ENCODE data around the gene EXD3. TPM values are rescaled to one million over a fixed set of nuclear protein-coding genes. Genes with fewer than 3 reads are reported as not detected.

EXD3 gene
- total and polyA plus RNA-seq, 9 of the 15 experiments (the other 6 are each of a cell fraction or from before 2014, with no cell fraction given) = 0.29 to 12.5 (median 3.9) TPM

DNA sequence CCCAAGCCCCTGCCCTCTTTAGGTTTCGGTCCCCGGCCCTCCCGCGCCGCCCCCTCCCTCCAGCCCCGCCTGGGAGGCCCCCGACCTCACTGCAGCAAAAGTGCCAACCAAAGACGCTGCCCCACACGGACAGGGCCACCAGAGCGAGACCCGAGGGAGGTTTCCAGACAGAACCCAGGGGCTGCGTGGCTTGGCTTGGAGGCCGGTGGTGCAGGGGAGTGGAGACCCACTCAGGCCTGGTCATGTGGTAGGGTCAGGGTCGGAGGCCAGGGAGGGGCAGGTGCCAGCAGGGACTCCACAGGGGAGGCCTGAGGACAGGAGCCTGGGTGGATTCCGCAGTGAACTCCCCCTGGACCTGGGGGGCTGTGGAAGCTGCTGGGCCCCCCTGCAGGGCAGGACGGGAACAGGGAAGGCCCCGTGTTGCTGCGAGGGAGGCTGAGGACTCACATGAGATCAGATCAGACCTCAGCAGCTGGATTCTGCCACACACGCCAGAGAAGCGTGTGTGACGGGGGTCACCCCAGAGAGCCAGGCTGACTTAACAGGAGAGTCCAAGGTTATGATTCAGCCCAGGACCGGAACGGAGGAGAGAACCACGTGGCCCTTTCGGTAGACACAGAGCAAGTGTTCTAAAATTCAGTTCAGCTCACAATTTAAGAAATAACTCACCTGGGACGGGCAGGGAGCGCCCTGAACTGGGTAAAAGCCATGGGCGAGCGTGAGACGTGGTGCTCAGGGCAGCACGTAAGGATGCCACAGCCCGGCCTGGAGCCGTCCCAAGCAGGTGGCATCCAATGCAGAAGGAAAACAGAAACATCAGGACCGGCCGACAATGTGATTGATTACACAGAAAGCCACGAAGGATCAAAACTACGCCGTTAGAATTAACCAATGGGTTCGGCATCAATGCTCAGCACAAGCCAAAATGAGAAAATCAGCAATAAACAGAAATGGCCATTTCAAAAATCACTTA is 38.9 kb downstream of the EXD3 start:
- no peak overlapping the region for H3K4me3 ChIP-seq
- no peak for FAIRE-seq
- peaks cover 6% of the 10 kb centered on the region; the same call in 1 of the 2 replicates for H3K9me3 ChIP-seq (replicated peaks; ENCODE audit: control insufficient read depth, insufficient read depth, low read depth, low read length)
- no peak overlapping the region for H3K27ac ChIP-seq (ENCODE audit: extremely low read depth, low read depth, low read length)
- H3K27me3 ChIP-seq (ENCODE audit: control insufficient read depth in 2 of 2, insufficient read depth in 2 of 2, low read length in 2 of 2) = no peaks in the 10 kb centered on the region
- H3K9ac ChIP-seq (ENCODE audit: insufficient read depth in 1 of 2, low read depth in 2 of 2, low read length in 2 of 2) = peak overlapping the region in 1 of 2 experiments; percentile 65; a peak in 2 of 4 replicates
- ATAC-seq = peak; percentile 32
- ChIA-PET CTCF (ENCODE audit: low intra/inter-chr PET ratio) (no interaction called here), POLR2A (interaction anchor here (0.6 kb wide), 1 partner anchor 527 kb away, joined by 3 read pairs; no protein-coding TSS in a partner anchor)
- no peak overlapping the region for H2AFZ ChIP-seq (ENCODE audit: low read depth, low read length)
- H3K36me3 ChIP-seq (ENCODE audit: control insufficient read depth, insufficient read depth, low read length) = no peaks in the 10 kb centered on the region
- no peaks in the 10 kb centered on the region for H4K20me1 ChIP-seq (replicated peaks; ENCODE audit: control insufficient read depth, insufficient read depth, low read length)
- peaks cover 8 to 52% of the 10 kb centered on the region in 2 experiments; a peak in 4 of 5 replicates for H3K4me1 ChIP-seq (replicated peaks in 1 of 2; ENCODE audit: control insufficient read depth in 2 of 2, insufficient read depth in 2 of 2, low read length in 2 of 2)
- DNase-seq (ENCODE audit: extremely low read depth in 1 of 4, low spot score in 3 of 4) = peak in 3 of 4 experiments; percentile 26 to 59 (median 54)
- BruUV-seq (replicated peaks) = no TSS peak
- no peak overlapping the region for H3K4me2 ChIP-seq (ENCODE audit: insufficient read depth, low read length)
- 63% methylated on average over 21 of the region's 39 CpGs for WGBS (ENCODE audit: insufficient coverage, low coverage, missing lambda C conversion rate)
- no peaks in the 10 kb centered on the region for H3K79me2 ChIP-seq (ENCODE audit: control insufficient read depth, insufficient read depth, low read length)
- no peaks in the 10 kb centered on the region for H3K9me1 ChIP-seq (ENCODE audit: control insufficient read depth, insufficient read depth, low read length)
- intact Hi-C loops (cut with micrococcal nuclease) = no loop called here
- in situ Hi-C loops (cut with MboI) = no loop called here
- TF ChIP-seq FOXJ2 (tag; IDR thresholded peaks at IDR 0.05) (no peak), GTF2A2 (tag; IDR thresholded peaks at IDR 0.05) (no peak), ZNF316 (IDR thresholded peaks at IDR 0.05) (peak; percentile 12; the same call in 1 of the 2 replicates), MEF2A (IDR thresholded peaks at IDR 0.05; ENCODE audit: control insufficient read depth, low read depth, low read length) (no peak), NCOA6 (IDR thresholded peaks at IDR 0.05) (no peak), ELF4 (CRISPR knock-in tag; IDR thresholded peaks at IDR 0.05) (no peak), PHF20 (IDR thresholded peaks at IDR 0.05; ENCODE audit: partially characterized antibody) (no peak), EWSR1 (IDR thresholded peaks at IDR 0.05; ENCODE audit: borderline replicate concordance, low read depth, partially characterized antibody) (no peak), MTA1 (IDR thresholded peaks at IDR 0.05; ENCODE audit: borderline replicate concordance) (no peak), ZNF384 (IDR thresholded peaks at IDR 0.05; ENCODE audit: low read depth, low read length) (no peak), SIX5 (IDR thresholded peaks at IDR 0.05; ENCODE audit: borderline replicate concordance in 1 of 2, insufficient read depth in 1 of 2, low read depth in 1 of 2, low read length in 2 of 2) (no peak), FIP1L1 (IDR thresholded peaks at IDR 0.05; ENCODE audit: low read depth, low read length, poor library complexity, severe bottlenecking) (no peak), BCOR (IDR thresholded peaks at IDR 0.05) (no peak), MEF2D (tag; conservative IDR thresholded peaks at IDR 0.05; ENCODE audit: low read depth) (no peak), ZNF431 (CRISPR knock-in tag; IDR thresholded peaks at IDR 0.05) (no peak), ELF2 (CRISPR knock-in tag; IDR thresholded peaks at IDR 0.05) (no peak)
- TF ChIP-seq, protein P1, sequence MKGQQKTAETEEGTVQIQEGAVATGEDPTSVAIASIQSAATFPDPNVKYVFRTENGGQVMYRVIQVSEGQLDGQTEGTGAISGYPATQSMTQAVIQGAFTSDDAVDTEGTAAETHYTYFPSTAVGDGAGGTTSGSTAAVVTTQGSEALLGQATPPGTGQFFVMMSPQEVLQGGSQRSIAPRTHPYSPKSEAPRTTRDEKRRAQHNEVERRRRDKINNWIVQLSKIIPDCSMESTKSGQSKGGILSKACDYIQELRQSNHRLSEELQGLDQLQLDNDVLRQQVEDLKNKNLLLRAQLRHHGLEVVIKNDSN (CRISPR knock-in tag; IDR thresholded peaks at IDR 0.05) = peak; percentile 67
- TF ChIP-seq, protein P2, sequence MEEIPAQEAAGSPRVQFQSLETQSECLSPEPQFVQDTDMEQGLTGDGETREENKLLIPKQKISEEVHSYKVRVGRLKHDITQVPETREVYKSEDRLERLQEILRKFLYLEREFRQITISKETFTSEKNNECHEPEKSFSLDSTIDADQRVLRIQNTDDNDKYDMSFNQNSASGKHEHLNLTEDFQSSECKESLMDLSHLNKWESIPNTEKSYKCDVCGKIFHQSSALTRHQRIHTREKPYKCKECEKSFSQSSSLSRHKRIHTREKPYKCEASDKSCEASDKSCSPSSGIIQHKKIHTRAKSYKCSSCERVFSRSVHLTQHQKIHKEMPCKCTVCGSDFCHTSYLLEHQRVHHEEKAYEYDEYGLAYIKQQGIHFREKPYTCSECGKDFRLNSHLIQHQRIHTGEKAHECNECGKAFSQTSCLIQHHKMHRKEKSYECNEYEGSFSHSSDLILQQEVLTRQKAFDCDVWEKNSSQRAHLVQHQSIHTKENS (CRISPR knock-in tag; IDR thresholded peaks at IDR 0.05) = no peak
- TF ChIP-seq, protein P3, sequence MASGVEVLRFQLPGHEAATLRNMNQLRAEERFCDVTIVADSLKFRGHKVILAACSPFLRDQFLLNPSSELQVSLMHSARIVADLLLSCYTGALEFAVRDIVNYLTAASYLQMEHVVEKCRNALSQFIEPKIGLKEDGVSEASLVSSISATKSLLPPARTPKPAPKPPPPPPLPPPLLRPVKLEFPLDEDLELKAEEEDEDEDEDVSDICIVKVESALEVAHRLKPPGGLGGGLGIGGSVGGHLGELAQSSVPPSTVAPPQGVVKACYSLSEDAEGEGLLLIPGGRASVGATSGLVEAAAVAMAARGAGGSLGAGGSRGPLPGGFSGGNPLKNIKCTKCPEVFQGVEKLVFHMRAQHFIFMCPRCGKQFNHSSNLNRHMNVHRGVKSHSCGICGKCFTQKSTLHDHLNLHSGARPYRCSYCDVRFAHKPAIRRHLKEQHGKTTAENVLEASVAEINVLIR (CRISPR knock-in tag; IDR thresholded peaks at IDR 0.05) = no peak
- TF ChIP-seq, protein P4, sequence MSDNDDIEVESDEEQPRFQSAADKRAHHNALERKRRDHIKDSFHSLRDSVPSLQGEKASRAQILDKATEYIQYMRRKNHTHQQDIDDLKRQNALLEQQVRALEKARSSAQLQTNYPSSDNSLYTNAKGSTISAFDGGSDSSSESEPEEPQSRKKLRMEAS (CRISPR knock-in tag; IDR thresholded peaks at IDR 0.05) = peak; percentile 44; the same call in 1 of the 2 replicates
